ENCODE results near the gene RAD51B. TPM values are rescaled to one million over a fixed set of nuclear protein-coding genes. Genes with fewer than 3 reads are reported as not detected.

RAD51B gene
- total and polyA plus RNA-seq, 9 of the 15 experiments (the other 6 are each of a cell fraction or from before 2014, with no cell fraction given): 8.5 to 17.3 (median 11.3) TPM

DNA sequence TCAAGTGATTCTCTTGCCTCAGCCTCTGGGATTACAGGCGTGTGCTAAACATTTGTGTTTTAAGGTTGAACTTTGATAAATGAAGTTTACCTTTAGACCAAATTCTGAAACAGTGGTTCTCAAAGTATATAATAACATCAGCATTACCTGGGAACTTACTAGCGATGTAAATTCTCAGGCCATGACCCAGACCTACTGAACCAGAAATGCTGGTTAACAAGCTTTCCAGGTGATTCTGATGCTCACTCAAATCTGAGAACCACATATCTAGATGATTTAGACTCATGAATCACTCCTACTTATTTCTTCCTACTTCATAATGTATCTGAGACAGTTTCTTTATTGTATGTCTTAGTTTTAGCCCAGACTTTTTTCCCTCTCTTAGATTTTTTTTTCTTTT is 43.6 kb downstream of the RAD51B start:
- ATAC-seq: no peak
- Histone ChIP-seq H3K36me3 (ENCODE audit: control insufficient read depth, insufficient read depth, low read length) (peaks cover 3% of the 10 kb centered on the region; the same call in 1 of the 3 replicates), H2AFZ (ENCODE audit: low read depth, low read length) (no peak overlapping the region), H3K79me2 (ENCODE audit: control insufficient read depth, insufficient read depth, low read length) (no peaks in the 10 kb centered on the region), H4K20me1 (replicated peaks; ENCODE audit: control insufficient read depth, insufficient read depth, low read length) (no peaks in the 10 kb centered on the region), H3K4me2 (ENCODE audit: insufficient read depth, low read length) (no peak overlapping the region), H3K9me1 (ENCODE audit: control insufficient read depth, insufficient read depth, low read length) (no peaks in the 10 kb centered on the region), H3K4me3 (no peak overlapping the region), H3K27me3 (ENCODE audit: control insufficient read depth in 2 of 2, insufficient read depth in 2 of 2, low read length in 2 of 2) (no peaks in the 10 kb centered on the region), H3K27ac (ENCODE audit: extremely low read depth, low read depth, low read length) (no peak overlapping the region), H3K4me1 (replicated peaks in 1 of 2; ENCODE audit: control insufficient read depth in 2 of 2, insufficient read depth in 2 of 2, low read length in 2 of 2) (no peaks in the 10 kb centered on the region), H3K9me3 (replicated peaks; ENCODE audit: control insufficient read depth, insufficient read depth, low read depth, low read length) (no peaks in the 10 kb centered on the region), H3K9ac (ENCODE audit: insufficient read depth in 1 of 2, low read depth in 2 of 2, low read length in 2 of 2) (no peak overlapping the region)
- TF ChIP-seq, protein P1, sequence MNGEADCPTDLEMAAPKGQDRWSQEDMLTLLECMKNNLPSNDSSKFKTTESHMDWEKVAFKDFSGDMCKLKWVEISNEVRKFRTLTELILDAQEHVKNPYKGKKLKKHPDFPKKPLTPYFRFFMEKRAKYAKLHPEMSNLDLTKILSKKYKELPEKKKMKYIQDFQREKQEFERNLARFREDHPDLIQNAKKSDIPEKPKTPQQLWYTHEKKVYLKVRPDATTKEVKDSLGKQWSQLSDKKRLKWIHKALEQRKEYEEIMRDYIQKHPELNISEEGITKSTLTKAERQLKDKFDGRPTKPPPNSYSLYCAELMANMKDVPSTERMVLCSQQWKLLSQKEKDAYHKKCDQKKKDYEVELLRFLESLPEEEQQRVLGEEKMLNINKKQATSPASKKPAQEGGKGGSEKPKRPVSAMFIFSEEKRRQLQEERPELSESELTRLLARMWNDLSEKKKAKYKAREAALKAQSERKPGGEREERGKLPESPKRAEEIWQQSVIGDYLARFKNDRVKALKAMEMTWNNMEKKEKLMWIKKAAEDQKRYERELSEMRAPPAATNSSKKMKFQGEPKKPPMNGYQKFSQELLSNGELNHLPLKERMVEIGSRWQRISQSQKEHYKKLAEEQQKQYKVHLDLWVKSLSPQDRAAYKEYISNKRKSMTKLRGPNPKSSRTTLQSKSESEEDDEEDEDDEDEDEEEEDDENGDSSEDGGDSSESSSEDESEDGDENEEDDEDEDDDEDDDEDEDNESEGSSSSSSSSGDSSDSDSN (IDR thresholded peaks at IDR 0.05; ENCODE audit: borderline replicate concordance in 1 of 2, low read depth in 2 of 2, low read length in 2 of 2): no peak
- TF ChIP-seq, protein P2, sequence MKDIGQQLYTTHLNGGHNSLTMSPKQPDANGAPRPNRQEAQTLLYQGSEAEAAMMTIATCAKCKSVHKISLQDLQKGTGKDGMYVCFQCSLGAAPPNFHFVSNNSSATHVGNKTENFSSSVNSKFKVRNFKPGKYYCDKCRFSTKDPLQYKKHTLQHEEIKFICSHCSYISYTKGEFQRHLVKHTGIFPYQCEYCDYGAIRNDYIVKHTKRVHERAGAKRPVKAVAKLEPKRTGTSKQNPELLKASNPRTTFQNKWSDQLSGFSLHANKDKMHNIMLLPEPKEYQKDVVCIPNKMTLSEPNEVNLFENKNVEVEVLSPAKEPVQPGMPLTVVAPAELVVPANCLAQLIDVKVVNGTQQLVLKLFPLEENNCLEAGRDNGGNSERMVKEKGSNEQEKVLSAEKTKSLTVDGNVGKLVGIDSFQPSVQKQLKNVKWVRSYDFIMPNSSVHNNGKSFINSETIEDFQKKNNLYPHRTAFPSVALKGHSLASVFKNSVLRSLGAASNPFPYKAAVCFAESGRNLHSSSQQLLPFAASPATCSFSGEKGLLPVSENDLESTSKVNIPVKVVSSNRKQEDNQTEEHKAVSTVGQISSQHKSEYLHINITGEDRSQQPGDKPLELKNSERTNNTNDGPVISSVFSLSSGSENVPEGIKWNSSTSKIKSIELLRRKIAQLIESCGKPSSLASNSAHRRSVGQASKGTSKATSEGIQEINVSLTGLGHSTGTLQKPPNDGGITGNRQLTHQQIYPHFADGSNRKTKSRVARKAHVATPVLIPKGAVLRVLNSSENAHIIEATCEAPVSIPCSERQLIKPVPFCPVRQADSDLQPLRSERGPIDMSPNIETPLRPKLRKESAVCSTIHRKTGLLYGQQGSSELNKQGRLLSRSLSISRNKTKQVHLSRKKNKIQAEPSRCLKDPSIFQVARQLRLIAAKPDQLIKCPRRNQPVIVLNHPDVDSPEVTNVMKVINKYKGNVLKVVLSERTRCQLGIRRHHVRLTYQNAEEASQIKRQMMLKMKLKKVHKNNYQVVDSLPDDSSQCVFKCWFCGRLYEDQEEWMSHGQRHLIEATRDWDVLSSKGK (CRISPR knock-in tag; IDR thresholded peaks at IDR 0.05): no peak
- TF ChIP-seq HNRNPH1 (optimal IDR thresholded peaks at IDR 0.05; ENCODE audit: low read depth, low read length) (no peak), ESRRB (CRISPR knock-in tag; IDR thresholded peaks at IDR 0.05; ENCODE audit: borderline replicate concordance) (no peak), KLF6 (CRISPR knock-in tag; IDR thresholded peaks at IDR 0.05; ENCODE audit: borderline replicate concordance) (no peak)
- no peak for FAIRE-seq
- in situ Hi-C loops (cut with MboI) (no loop called here), intact Hi-C loops (cut with micrococcal nuclease) (no loop called here)
- no peak for DNase-seq (ENCODE audit: extremely low read depth in 1 of 4, low spot score in 3 of 4)
- BruUV-seq (replicated peaks): no TSS peak
- 80% methylated on average over 1 of the region's 2 CpGs for WGBS (ENCODE audit: insufficient coverage, low coverage, missing lambda C conversion rate)
- ChIA-PET POLR2A (no interaction called here), CTCF (ENCODE audit: low intra/inter-chr PET ratio) (no interaction called here)

Measured in K562 (cell line).